ENCODE data around the gene SUGP1.

The SUGP1 gene

GRCh38 chr19:19229701-19230100 lies 90.6 kb downstream of the SUGP1 start:
- no peak for DNase-seq (ENCODE audit: low read depth)

- no peak for DNase-seq (ENCODE audit: low read depth)
These were observed 93.1 kb downstream of the SUGP1 start for GRCh38 chr19:19227217-19227616.

- no peak for DNase-seq (ENCODE audit: low read depth)
These were observed 93.6 kb downstream of the SUGP1 start for GRCh38 chr19:19226663-19227062.

GRCh38 chr19:19226204-19226603 lies 94.1 kb downstream of the SUGP1 start:
- no peak for DNase-seq (ENCODE audit: low read depth)

Measured in fibroblast of the conjunctiva (primary cell).